ENCODE data around the gene FGF11. TPM values are rescaled to one million over a fixed set of nuclear protein-coding genes. Genes with fewer than 3 reads are reported as not detected.

FGF11 gene
- total and polyA plus RNA-seq, 2 experiments from 2014 or later, result 50.4 to 51.9 TPM

DNA sequence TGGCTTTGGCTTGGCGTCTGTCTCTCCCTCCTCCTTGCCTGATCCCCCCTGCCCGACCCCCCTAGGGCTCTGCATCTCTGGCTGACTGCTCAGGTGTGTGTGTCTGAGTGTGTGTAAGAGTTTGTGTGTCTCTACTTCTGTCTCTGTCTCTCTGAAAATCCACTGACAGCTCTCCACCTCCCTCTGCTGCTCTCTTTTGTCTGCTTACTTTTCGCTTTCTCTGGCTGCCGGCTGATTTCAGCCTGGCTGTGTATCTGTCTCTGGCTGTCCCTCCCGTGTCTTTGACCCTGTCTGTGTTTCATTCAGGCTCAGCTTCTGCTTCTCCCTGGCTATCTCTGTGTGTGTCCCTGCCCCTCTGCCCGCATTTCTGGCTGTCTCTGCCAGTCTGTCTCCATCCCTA lies 23.0 kb upstream of the FGF11 start:
- H3K36me3 ChIP-seq, result peaks cover 9% of the 10 kb centered on the region
- no peak for DNase-seq (ENCODE audit: low read depth in 1 of 2, low spot score in 1 of 2)
- no peaks in the 10 kb centered on the region for H3K4me1 ChIP-seq (ENCODE audit: low read depth)
- H3K27ac ChIP-seq, result no peak overlapping the region
- no peaks in the 10 kb centered on the region for H3K27me3 ChIP-seq
- no peak overlapping the region for H3K4me3 ChIP-seq
- H3K9me3 ChIP-seq (ENCODE audit: low read depth), result no peaks in the 10 kb centered on the region
- TF ChIP-seq, protein P1, sequence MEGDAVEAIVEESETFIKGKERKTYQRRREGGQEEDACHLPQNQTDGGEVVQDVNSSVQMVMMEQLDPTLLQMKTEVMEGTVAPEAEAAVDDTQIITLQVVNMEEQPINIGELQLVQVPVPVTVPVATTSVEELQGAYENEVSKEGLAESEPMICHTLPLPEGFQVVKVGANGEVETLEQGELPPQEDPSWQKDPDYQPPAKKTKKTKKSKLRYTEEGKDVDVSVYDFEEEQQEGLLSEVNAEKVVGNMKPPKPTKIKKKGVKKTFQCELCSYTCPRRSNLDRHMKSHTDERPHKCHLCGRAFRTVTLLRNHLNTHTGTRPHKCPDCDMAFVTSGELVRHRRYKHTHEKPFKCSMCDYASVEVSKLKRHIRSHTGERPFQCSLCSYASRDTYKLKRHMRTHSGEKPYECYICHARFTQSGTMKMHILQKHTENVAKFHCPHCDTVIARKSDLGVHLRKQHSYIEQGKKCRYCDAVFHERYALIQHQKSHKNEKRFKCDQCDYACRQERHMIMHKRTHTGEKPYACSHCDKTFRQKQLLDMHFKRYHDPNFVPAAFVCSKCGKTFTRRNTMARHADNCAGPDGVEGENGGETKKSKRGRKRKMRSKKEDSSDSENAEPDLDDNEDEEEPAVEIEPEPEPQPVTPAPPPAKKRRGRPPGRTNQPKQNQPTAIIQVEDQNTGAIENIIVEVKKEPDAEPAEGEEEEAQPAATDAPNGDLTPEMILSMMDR (IDR thresholded peaks at IDR 0.05; ENCODE audit: low read depth, low read length), result no peak

DNA sequence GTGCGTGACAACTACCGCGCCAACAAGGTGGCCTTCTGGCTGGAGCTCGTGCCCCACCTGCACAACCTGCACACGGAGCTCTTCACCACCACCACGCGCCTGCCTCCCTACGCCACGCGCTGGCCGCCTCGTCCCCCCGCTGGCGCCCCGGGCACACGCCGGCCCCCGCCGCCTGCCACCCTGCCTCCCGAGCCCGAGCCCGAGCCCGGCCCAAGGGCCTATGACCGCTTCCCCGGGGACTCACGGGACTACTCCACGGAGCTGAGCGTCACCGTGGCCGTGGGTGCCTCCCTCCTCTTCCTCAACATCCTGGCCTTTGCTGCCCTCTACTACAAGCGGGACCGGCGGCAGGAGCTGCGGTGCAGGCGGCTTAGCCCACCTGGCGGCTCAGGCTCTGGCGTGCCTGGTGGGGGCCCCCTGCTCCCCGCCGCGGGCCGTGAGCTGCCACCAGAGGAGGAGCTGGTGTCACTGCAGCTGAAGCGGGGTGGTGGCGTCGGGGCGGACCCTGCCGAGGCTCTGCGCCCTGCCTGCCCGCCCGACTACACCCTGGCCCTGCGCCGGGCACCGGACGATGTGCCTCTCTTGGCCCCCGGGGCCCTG lies 22.2 kb upstream of the FGF11 start:
- no peaks in the 10 kb centered on the region for H3K4me1 ChIP-seq (ENCODE audit: low read depth)
- H3K4me3 ChIP-seq, result no peak overlapping the region
- no peak for DNase-seq (ENCODE audit: low read depth in 1 of 2, low spot score in 1 of 2)
- TF ChIP-seq, protein P1 (IDR thresholded peaks at IDR 0.05; ENCODE audit: low read depth, low read length), result no peak
- H3K9me3 ChIP-seq (ENCODE audit: low read depth), result no peaks in the 10 kb centered on the region
- no peaks in the 10 kb centered on the region for H3K27me3 ChIP-seq
- H3K27ac ChIP-seq, result no peak overlapping the region
- peaks cover 9% of the 10 kb centered on the region for H3K36me3 ChIP-seq

DNA sequence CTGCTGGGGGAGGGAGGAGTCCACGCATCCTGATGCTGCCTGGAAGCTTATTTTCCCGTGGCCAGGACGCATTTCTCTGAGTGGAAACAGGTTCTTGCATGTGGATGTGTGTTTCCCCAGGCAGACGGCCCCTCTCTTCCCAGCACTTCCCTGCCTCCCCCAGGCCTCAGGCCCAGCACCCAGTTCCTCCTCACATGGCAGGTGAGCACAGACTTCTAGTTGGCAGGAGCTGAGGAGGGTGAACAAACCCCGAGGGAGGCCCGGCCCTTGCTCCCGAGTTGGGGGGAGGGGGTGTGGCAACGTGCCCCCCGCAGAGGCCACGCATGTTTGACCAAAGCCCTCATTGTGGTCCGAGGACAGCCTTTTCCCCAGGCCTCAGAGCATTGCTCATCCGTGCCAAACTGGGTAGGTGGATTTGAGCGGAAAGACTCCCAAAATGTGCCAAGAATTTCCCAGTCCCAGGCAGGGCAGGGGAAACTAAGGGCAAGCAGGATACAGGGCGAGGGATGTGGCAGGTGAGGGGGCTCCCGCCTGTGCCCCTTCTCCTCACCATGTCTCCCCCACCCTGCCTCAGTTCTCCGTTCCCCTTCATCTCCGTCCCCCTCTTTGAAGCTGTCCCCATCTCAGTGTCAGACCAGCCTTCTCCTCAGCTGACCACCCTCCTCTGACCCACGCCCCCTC lies 20.7 kb upstream of the FGF11 start:
- Histone ChIP-seq H3K9me3 (ENCODE audit: low read depth) (no peaks in the 10 kb centered on the region), H3K4me1 (ENCODE audit: low read depth) (no peaks in the 10 kb centered on the region), H3K27ac (no peak overlapping the region), H3K4me3 (no peak overlapping the region), H3K36me3 (peaks cover 9% of the 10 kb centered on the region), H3K27me3 (no peaks in the 10 kb centered on the region)
- TF ChIP-seq, protein P1 (IDR thresholded peaks at IDR 0.05; ENCODE audit: low read depth, low read length), result no peak
- DNase-seq (ENCODE audit: low read depth in 1 of 2, low spot score in 1 of 2), result no peak

DNA sequence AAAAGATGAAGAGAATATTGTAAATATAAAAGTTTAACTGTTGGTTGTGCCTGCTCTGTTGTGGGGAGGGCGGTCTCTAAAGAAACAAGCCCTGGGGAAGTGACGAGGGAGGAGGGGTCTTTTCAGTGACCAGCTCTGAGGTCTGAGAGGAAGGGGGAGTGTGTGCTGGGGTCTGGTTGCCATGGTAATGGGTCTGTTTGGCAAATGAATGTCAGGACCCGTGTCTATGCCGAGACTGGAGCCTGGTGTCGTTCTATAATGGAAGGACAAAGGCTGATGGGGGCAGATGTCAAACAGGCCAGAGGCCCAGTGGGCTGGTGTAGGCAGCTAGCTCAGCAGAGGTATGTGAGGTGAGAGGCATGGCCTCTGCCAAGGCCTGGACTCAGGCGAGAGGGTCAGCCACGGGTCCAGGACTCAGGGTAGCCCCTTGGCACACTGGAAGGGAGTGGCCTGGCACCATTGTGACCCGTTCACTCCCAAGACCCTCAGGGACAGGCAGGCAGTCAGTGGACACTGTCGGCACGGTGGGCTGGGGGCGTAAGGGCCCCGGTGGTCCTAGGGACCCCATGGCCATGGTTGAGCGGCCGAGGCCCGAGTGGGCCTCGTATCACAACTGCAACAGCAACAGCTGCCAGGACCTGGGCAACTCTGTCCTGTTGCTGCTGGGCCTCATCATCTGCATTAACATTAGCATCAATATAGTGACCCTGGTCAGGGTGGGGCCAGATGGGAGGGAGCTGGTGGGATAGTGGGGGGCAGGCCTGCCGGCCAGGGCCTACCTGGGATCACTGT lies 19.3 kb upstream of the FGF11 start, which contains the start of gene SPEM1:
SPEM1 (plus strand) TSS at position 506 of the 792 bp plus-strand sequence; CDS start at position 567, 61 bp downstream.
- TF ChIP-seq, protein P1 (IDR thresholded peaks at IDR 0.05; ENCODE audit: low read depth, low read length), result no peak
- H3K27ac ChIP-seq, result no peak within 1 kb of the TSS
- peaks cover 9% of the 10 kb centered on the region for H3K36me3 ChIP-seq
- H3K9me3 ChIP-seq (ENCODE audit: low read depth), result no peaks in the 10 kb centered on the region
- no peaks in the 10 kb centered on the region for H3K27me3 ChIP-seq
- no peaks in the 10 kb centered on the region for H3K4me1 ChIP-seq (ENCODE audit: low read depth)
- no peak within 1 kb of the TSS for H3K4me3 ChIP-seq
- DNase-seq (ENCODE audit: low read depth in 1 of 2, low spot score in 1 of 2), result no peak

DNA sequence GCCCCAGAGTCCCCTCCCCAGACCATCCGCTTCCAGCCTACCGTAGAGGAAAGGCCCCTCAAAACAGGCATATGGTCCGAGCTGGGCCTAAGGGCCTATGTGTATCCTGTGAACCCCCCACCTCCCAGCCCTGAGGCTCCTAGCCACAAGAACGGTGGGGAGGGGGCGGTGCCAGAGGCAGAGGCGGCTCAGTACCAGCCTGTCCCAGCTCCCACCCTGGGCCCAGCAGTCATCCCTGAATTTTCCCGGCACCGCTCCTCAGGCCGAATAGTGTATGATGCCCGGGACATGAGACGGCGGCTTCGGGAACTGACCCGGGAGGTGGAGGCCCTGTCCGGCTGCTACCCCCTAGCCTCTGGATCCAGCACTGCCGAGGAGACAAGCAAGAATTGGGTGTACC lies 18.1 kb upstream of the FGF11 start:
- no peaks in the 10 kb centered on the region for H3K27me3 ChIP-seq
- no peak overlapping the region for H3K27ac ChIP-seq
- no peak overlapping the region for H3K4me3 ChIP-seq
- H3K4me1 ChIP-seq (ENCODE audit: low read depth), result no peaks in the 10 kb centered on the region
- H3K36me3 ChIP-seq, result peaks cover 5% of the 10 kb centered on the region
- TF ChIP-seq, protein P1 (IDR thresholded peaks at IDR 0.05; ENCODE audit: low read depth, low read length), result no peak
- H3K9me3 ChIP-seq (ENCODE audit: low read depth), result no peaks in the 10 kb centered on the region
- DNase-seq (ENCODE audit: low read depth in 1 of 2, low spot score in 1 of 2), result no peak
